SHP77 treated with DMSO at 0.1 percent for 48 hours (cell line): Measurements from ENCODE around the gene PGF.

Source experiments
- DNase-seq: peaks from one replicate; lab custom pipeline; 2025; lab: John Stamatoyannopoulos, UW

PGF gene

GRCh38 chr14:74919421-74920165, 35.8 kb downstream of the PGF start:
- DNase-seq = no peak

DNA sequence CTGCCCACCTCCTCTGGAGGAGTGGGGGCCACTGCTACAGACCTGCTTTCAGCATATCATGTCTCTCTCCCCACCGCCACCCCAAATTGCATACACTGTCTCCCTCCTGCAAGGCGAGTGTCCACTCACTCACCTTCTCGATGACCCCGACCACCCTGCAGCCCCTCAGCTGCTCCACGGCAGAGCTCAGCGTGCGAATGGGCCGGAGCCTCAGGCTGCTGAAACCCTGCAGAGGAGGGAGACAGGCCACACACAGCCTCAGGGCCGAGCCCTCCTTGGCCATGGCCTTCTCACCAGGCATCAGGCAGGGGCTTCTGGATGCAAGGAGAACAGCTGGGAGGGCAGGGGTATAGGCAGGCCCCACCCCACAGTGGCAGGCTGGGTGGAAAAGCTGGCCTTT, 37.0 kb downstream of the PGF start:
- no peak for DNase-seq

- no peak for DNase-seq
These were observed 37.7 kb downstream of the PGF start for GRCh38 chr14:74917646-74918081.

GRCh38 chr14:74917178-74917543, 38.2 kb downstream of the PGF start:
- no peak for DNase-seq

DNA sequence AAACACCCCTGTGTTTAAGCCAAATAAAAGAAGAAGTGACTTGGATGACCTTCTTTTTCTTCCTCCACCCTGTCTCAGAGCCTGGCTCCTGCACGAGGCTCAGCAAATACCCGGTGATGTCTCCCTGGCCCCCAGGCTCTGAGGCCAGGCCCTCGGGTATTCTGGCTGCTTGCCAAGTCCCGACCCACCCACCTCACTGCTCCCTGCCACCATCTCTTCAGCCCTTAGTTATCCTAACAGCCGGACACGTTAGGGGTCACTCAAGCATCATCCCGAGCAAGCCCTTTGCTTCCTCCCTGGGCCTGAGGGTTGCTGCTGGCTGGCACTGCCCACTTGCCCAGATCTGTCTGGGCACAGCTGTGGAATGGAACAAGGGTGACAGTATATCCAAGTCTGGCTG, 39.6 kb downstream of the PGF start:
- no peak for DNase-seq

DNA sequence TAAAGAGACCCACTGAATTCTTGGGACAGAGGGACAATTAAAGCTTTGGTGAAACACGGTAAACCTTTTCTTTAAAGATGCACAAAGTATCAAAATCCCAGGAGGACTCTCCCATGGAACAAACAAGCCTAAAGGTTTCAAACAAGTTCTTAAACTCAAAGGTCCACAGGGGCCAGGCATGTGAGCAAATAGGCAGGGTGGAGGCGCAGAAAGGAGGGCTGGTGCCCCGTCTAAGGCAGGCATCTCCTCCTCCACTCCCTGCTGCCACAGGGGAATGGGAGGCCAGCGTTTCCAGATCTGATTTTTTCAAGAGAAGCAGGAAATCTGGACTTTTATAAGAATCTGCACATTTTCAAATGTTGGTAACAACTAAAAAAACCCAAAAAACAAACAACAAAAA, 40.0 kb downstream of the PGF start:
- no peak for DNase-seq

GRCh38 chr14:74913986-74914573, 41.3 kb downstream of the PGF start:
- DNase-seq = no peak

GRCh38 chr14:74913393-74913910, 41.9 kb downstream of the PGF start:
- no peak for DNase-seq

- no peak for DNase-seq
These were observed 42.6 kb downstream of the PGF start for GRCh38 chr14:74912801-74913200.

- DNase-seq = no peak
These were observed 43.3 kb downstream of the PGF start for GRCh38 chr14:74912111-74912510.

- DNase-seq = no peak
These were observed 43.7 kb downstream of the PGF start for GRCh38 chr14:74911704-74912103.

GRCh38 chr14:74911221-74911620, 44.2 kb downstream of the PGF start:
- no peak for DNase-seq

GRCh38 chr14:74910556-74910955, 44.8 kb downstream of the PGF start:
- no peak for DNase-seq

DNA sequence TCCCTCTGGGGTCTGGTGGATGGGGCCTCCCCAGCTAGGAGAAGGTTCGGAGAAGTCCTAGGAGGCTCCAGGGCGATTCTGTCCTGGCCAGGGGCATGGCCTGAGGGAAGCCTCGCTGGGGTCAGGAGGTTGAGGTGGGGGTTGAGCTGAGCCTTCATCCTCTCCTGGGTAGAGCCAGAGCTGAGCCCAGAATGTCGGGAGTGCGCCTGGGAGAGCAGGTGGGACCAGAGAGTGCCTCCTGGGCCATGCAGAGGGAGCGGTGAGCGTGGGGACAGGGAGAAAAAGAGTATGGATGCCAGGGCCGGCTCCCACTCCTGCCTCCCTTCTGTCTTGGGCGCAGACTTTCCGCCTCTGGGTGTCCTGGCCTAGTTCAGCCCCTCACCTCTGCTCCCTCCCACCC, 45.5 kb downstream of the PGF start:
- DNase-seq = no peak

DNA sequence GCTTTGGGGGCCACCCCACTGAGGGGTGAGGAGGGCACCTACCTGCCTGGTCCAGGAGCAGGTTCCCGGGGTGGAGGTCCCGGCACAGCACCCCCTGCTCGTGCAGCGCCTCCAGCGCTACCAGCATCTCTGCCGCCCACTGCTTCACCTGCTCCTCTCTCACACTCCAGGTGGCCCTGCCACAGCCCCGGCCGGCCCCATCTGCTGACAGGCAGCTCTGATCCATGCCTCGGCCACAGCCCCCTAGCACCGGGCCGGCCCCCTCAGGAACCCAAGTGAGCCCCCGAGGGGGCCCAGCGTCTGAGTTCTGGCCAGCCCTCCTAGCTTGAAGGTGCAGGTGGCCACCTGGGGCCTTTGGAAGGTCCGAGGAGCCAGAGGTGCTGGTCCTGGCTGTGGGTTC, 45.9 kb downstream of the PGF start:
- no peak for DNase-seq

- DNase-seq = no peak
These were observed 46.5 kb downstream of the PGF start for GRCh38 chr14:74908861-74909341.

GRCh38 chr14:74907744-74908143, 47.7 kb downstream of the PGF start:
- no peak for DNase-seq

DNA sequence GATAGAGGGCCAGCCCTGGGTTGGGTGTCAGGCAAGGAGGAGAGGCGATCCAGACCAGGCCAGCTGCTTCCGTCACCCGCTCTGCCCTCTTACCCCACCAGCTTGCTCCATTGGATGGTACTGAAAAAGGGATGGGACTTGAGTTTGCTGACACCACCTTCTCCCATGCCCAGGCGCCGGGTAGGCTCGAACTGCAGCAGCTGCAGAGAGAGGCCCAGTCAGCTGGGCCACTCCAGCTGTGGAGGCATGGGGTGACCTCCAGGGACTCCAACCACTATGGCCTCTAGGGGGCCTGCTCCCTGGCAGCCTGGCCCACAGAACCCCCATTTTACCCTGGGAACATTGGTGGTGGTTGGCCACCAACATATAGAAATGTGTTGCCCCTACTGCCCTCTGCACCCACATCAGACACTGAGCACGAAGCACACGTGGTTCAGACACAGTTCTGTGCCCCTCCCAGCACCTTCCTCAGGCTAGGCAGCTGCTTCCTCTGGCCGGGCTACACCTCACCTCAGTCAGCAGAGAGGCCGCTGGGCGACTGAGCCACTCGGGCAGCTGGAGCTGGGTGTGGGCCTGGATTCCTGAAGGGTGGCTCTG, 48.4 kb downstream of the PGF start:
- no peak for DNase-seq

DNA sequence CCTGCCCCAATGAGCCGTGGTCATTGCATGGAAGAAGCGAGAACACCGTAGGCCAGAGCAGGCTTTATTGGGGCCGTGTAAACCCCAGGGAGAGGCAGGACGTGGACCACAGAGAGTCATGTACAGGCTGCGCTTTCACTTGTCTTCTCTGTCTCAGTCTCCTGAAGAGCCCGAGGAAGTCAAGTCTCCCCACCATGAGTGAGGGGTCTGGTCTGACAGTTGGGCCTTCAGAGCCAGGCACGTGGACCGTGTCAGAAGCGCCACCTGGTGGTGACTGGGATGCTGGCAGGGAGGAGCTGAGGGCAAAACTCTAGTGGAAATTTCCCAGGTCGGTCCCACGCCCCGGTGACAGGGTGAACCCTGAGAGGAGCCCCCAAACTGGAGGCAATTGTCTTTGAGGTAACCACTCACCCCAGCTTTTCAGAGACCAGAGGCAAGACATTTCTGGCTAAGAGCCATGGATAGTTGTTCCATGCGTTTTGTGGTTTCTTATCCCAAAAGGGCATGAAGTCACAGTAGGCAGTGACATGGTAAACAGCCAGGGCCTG, 49.7 kb downstream of the PGF start:
- DNase-seq = no peak

- no peak for DNase-seq
These were observed 50.5 kb downstream of the PGF start for GRCh38 chr14:74904635-74905503.

- no peak for DNase-seq
These were observed 52.3 kb downstream of the PGF start for GRCh38 chr14:74902941-74903705.
